Measurements from ENCODE around the gene GNAS.

DNA sequence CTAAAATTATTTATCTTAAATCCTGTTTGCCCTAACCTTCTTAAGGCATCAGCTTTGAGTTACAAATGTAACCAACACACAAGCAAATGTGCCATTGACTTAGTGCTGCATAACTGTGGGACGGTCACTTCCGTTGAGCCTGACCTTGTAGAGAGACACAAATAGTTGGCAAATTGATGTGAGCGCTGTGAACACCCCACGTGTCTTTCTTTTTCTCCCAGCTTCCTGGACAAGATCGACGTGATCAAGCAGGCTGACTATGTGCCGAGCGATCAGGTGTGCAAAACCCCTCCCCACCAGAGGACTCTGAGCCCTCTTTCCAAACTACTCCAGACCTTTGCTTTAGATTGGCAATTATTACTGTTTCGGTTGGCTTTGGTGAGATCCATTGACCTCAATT, 56.4 kb downstream of the GNAS start:
- TF ChIP-seq CTCF (conservative IDR thresholded peaks at IDR 0.05): no peak
- TF ChIP-seq ZFX (IDR thresholded peaks at IDR 0.05): no peak

Data from C4-2B (cell line).